ENCODE measurements around the gene CLMN.

Gene CLMN

DNA sequence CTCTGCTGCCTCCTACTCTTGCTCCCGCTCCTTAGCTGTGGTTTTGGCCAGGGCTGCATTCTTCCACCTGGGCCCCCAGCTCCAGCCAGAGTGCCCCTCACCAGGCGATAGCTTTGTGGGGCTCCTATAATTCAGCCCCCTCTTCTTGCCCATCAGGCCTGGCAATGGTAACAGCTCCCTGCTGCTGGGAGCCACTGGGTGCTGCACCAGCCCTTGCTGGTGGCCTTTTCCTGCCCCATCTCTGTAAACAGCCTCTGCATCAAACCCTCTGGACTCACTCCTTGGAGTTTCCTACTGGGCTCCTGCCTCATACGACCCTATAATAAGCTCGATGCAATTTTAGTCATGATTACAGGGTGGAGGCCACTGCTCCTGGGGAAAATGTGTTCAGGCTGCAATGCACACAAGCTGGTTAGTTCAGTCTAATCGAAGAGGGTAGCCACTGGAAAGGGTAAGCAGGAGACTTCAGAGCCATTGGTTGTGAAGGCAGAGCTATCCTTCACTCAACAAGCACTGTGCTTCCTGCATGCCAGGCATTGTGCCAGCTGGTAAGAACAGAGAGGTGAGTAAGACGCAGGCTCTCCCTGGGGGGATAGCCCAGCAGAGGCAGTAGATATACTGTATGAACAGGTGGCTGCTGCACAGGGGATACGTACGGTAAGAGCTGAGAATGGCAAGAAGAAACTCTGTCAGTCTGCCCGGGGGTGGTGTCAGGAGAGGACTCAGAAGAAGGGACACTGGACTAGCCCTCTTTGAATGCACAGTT is 24.7 kb downstream of the CLMN start:
- no peak for FAIRE-seq
- no peak for TF ChIP-seq TAF1 (IDR thresholded peaks at IDR 0.05; ENCODE audit: low read depth, low read length)
- TF ChIP-seq PAX5 (IDR thresholded peaks at IDR 0.05; ENCODE audit: insufficient read depth, low read length, severe bottlenecking) = no peak
- TF ChIP-seq POLR2A (IDR thresholded peaks at IDR 0.05; ENCODE audit: low read depth, low read length) = no peak
- TF ChIP-seq SPI1 (IDR thresholded peaks at IDR 0.05; ENCODE audit: low read depth, low read length) = no peak
- no peak for TF ChIP-seq POU2F2 (IDR thresholded peaks at IDR 0.05; ENCODE audit: low read depth, low read length)
- no peak for TF ChIP-seq POLR2AphosphoS5 (IDR thresholded peaks at IDR 0.05; ENCODE audit: low read depth, low read length)
- DNase-seq (ENCODE audit: insufficient read length, low spot score) = no peak

GRCh38 chr14:95294320-95294719 is 25.4 kb downstream of the CLMN start:
- FAIRE-seq = no peak
- DNase-seq (ENCODE audit: insufficient read length, low spot score) = no peak
- TF ChIP-seq POLR2AphosphoS5 (IDR thresholded peaks at IDR 0.05; ENCODE audit: low read depth, low read length) (no peak), POU2F2 (IDR thresholded peaks at IDR 0.05; ENCODE audit: low read depth, low read length) (no peak), TAF1 (IDR thresholded peaks at IDR 0.05; ENCODE audit: low read depth, low read length) (no peak), PAX5 (IDR thresholded peaks at IDR 0.05; ENCODE audit: insufficient read depth, low read length, severe bottlenecking) (no peak), SPI1 (IDR thresholded peaks at IDR 0.05; ENCODE audit: low read depth, low read length) (no peak), POLR2A (IDR thresholded peaks at IDR 0.05; ENCODE audit: low read depth, low read length) (no peak)

DNA sequence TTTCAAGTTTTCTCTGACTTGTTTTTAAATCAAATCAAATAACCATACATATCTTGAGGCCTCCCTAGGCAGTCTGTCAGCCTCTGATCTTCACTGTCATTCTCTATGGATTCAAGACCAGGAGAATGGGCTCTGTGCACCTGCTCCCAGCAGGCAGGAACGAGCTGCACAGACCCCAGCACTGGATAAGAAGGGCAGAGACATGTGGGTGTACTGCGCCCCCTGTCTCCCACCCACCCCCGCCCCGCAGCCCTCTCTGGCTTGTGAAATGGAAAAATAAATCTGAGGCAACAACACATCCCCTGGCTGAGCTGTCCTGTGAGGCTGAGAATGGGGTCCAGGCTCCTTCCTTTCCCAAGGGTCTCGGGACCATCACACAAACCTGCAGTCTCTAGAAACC is 26.3 kb downstream of the CLMN start:
- DNase-seq (ENCODE audit: insufficient read length, low spot score) = no peak
- TF ChIP-seq SPI1 (IDR thresholded peaks at IDR 0.05; ENCODE audit: low read depth, low read length) (no peak), POU2F2 (IDR thresholded peaks at IDR 0.05; ENCODE audit: low read depth, low read length) (no peak), POLR2A (IDR thresholded peaks at IDR 0.05; ENCODE audit: low read depth, low read length) (no peak), POLR2AphosphoS5 (IDR thresholded peaks at IDR 0.05; ENCODE audit: low read depth, low read length) (no peak), PAX5 (IDR thresholded peaks at IDR 0.05; ENCODE audit: insufficient read depth, low read length, severe bottlenecking) (no peak), TAF1 (IDR thresholded peaks at IDR 0.05; ENCODE audit: low read depth, low read length) (no peak)
- FAIRE-seq = no peak

GRCh38 chr14:95292660-95293425 is 26.9 kb downstream of the CLMN start:
- FAIRE-seq (no peak), DNase-seq (ENCODE audit: insufficient read length, low spot score) (no peak)
- TF ChIP-seq SPI1 (IDR thresholded peaks at IDR 0.05; ENCODE audit: low read depth, low read length) (no peak), TAF1 (IDR thresholded peaks at IDR 0.05; ENCODE audit: low read depth, low read length) (no peak), PAX5 (IDR thresholded peaks at IDR 0.05; ENCODE audit: insufficient read depth, low read length, severe bottlenecking) (no peak), POLR2A (IDR thresholded peaks at IDR 0.05; ENCODE audit: low read depth, low read length) (no peak), POU2F2 (IDR thresholded peaks at IDR 0.05; ENCODE audit: low read depth, low read length) (no peak), POLR2AphosphoS5 (IDR thresholded peaks at IDR 0.05; ENCODE audit: low read depth, low read length) (no peak)

DNA sequence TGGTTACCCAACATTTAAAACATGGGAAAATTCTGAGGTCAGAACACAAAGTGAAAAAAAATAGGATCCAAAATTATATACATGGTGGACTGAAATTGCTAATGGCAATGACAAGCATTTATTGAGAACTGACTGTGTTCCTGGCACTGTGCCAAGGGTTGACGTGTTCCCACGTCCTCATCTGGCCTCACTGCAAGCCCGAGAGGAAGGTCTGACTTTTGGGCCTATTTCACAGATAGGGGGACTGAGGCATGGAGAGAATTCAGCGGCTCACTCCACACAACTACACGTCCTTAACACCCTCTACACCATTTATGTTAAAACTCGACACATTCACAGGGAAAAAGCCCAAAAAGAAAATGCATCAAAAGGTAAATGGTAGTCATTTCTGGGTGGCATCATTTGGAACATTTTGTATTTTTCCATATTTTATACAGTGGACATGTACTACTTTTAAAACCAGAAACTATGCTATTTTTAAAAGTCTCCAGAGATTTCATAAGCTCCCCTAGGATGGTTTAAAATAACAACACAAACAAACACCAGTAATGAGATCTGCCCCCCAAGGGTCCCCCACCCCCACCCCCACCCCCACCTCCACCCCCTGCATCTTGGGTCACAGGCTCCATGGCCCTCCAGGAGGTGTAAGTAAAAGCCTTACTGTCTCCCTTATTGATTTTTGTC is 27.7 kb downstream of the CLMN start:
- DNase-seq (ENCODE audit: insufficient read length, low spot score) (no peak), FAIRE-seq (peak; percentile 58)
- TF ChIP-seq POLR2A (IDR thresholded peaks at IDR 0.05; ENCODE audit: low read depth, low read length) (no peak), TAF1 (IDR thresholded peaks at IDR 0.05; ENCODE audit: low read depth, low read length) (no peak), POU2F2 (IDR thresholded peaks at IDR 0.05; ENCODE audit: low read depth, low read length) (no peak), PAX5 (IDR thresholded peaks at IDR 0.05; ENCODE audit: insufficient read depth, low read length, severe bottlenecking) (no peak), SPI1 (IDR thresholded peaks at IDR 0.05; ENCODE audit: low read depth, low read length) (no peak)

DNA sequence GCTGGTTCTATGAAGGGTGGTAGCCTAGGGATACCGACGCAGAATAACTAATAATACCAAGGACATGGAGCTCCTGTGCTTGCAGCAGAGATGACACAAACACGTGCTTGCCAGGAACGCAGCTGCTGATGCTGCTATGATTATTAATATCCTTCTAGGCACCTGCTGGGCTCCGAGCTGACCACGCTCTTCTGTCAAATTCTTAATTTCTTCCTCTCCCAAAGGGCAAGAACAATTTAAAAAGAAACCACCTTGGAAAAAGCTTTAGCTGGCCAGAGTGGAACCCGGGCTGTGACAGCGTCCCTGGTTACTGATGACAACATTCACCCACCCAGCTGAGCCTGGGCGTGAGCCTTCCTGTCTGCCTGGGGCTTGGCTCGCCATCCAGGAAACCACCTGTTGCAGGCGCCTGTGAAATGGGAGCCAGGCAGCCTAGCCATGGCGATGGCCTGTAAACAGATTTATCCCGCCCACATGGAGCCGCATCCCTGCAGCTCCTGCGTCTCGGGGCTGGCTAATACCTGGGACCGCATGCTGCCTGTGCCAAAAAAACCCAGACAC is 28.8 kb downstream of the CLMN start:
- FAIRE-seq = peak; percentile 66
- TF ChIP-seq POLR2A (IDR thresholded peaks at IDR 0.05; ENCODE audit: low read depth, low read length) = no peak
- DNase-seq (ENCODE audit: insufficient read length, low spot score) = peak; percentile 60

DNA sequence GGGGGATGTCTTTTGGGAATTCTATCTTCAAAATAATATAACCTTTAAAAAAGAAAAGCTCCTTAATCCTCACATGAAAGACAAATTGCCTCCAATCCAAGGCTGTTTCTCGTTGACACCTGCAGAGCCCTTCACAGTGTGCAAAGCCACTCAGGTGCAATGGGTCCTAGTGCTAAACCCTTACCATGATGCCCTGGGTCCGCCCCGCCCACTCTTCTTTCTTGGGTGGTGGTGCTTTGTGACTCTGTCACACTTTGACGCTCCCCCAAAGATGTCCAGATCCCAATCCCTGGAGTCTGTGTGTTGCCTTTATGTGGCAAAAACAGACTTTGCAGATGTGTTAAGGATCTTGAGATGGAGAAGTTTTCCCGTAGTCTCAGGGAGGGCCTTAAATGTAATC is 29.7 kb downstream of the CLMN start:
- DNase-seq (ENCODE audit: insufficient read length, low spot score) (no peak), FAIRE-seq (no peak)
- TF ChIP-seq POU2F2 (IDR thresholded peaks at IDR 0.05; ENCODE audit: low read depth, low read length) (no peak), SPI1 (IDR thresholded peaks at IDR 0.05; ENCODE audit: low read depth, low read length) (no peak), PAX5 (IDR thresholded peaks at IDR 0.05; ENCODE audit: insufficient read depth, low read length, severe bottlenecking) (no peak), TAF1 (IDR thresholded peaks at IDR 0.05; ENCODE audit: low read depth, low read length) (no peak), POLR2A (IDR thresholded peaks at IDR 0.05; ENCODE audit: low read depth, low read length) (no peak), POLR2AphosphoS5 (IDR thresholded peaks at IDR 0.05; ENCODE audit: low read depth, low read length) (no peak)

- TF ChIP-seq POLR2A (IDR thresholded peaks at IDR 0.05; ENCODE audit: low read depth, low read length) = no peak
- TF ChIP-seq PAX5 (IDR thresholded peaks at IDR 0.05; ENCODE audit: insufficient read depth, low read length, severe bottlenecking) = no peak
- TF ChIP-seq TAF1 (IDR thresholded peaks at IDR 0.05; ENCODE audit: low read depth, low read length) = no peak
- TF ChIP-seq POLR2AphosphoS5 (IDR thresholded peaks at IDR 0.05; ENCODE audit: low read depth, low read length) = no peak
- no peak for TF ChIP-seq POU2F2 (IDR thresholded peaks at IDR 0.05; ENCODE audit: low read depth, low read length)
- no peak for TF ChIP-seq SPI1 (IDR thresholded peaks at IDR 0.05; ENCODE audit: low read depth, low read length)
- no peak for DNase-seq (ENCODE audit: insufficient read length, low spot score)
- FAIRE-seq = no peak
These were observed 30.2 kb downstream of the CLMN start for GRCh38 chr14:95289323-95290010.

Measured in GM12891 (cell line).